Activated CD8-positive, alpha-beta T cell treated with anti-CD3 and anti-CD28 coated beads for 36 hours (primary cell): ENCODE measurements around the gene SLC8A3. TPM values are rescaled to one million over a fixed set of nuclear protein-coding genes. Genes with fewer than 3 reads are reported as not detected.

Experiments used
- ATAC-seq: fragments of 200-7000 bp; cut with Tn5 transposase; one replicate; pipeline ENCODE4 v1.10.0; 2021; ENCODE audit warnings: mild to moderate bottlenecking, moderate library complexity
- CTCF ChIA-PET: fragments of 350-600 bp; sonication (Branson Sonifier 250); formaldehyde crosslinking; loops from one replicate; lab custom pipeline; 2021; ENCODE audit warnings: antibody characterized with exemption; lab: Charles Lee
- POLR2A ChIA-PET: fragments of 350-600 bp; sonication (Branson Sonifier 250); formaldehyde crosslinking; loops from one replicate; lab custom pipeline; 2021; ENCODE audit warnings: antibody characterized with exemption; lab: Charles Lee
- DNase-seq: peaks from one replicate; pipeline ENCODE4 v3.0.0-alpha.2; 2020
- H3K27ac Mint-ChIP-seq: one replicate; pipeline ENCODE4 v1.8.0; 2021; ENCODE audit warnings: mild to moderate bottlenecking, mixed read lengths
- H3K27me3 Mint-ChIP-seq: one replicate; pipeline ENCODE4 v1.8.0; 2021; ENCODE audit warnings: mixed read lengths
- H3K36me3 Mint-ChIP-seq: one replicate; pipeline ENCODE4 v1.8.0; 2021; ENCODE audit warnings: low read depth, mixed read lengths
- H3K4me1 Mint-ChIP-seq: one replicate; pipeline ENCODE4 v1.8.0; 2021; ENCODE audit warnings: low read depth, mixed read lengths
- H3K4me3 Mint-ChIP-seq: one replicate; pipeline ENCODE4 v1.8.0; 2021; ENCODE audit warnings: mild to moderate bottlenecking, moderate library complexity, mixed read lengths
- H3K9me3 Mint-ChIP-seq: one replicate; pipeline ENCODE4 v1.8.0; 2021; ENCODE audit warnings: mixed read lengths
- intact Hi-C: fragments of 100-400 bp; cut with micrococcal nuclease; formaldehyde crosslinking; loops from one replicate; pipeline ENCODE4 v1.10.0; 2022
- total RNA-seq, 2 experiments: library from RNA; stranded (reverse); gene quantifications; one replicate each; pipeline ENCODE4 v1.2.3, GENCODE V29; 2021
- TF ChIP-seq, protein P1 (sequence below): fragments of 200-600 bp; IDR thresholded peaks from one replicate; pipeline ENCODE4 v1.8.0; 2022; ENCODE audit warnings: antibody characterized with exemption, mild to moderate bottlenecking

SLC8A3 gene
- total RNA-seq, 2 experiments from 2014 or later = 0.54 TPM

DNA sequence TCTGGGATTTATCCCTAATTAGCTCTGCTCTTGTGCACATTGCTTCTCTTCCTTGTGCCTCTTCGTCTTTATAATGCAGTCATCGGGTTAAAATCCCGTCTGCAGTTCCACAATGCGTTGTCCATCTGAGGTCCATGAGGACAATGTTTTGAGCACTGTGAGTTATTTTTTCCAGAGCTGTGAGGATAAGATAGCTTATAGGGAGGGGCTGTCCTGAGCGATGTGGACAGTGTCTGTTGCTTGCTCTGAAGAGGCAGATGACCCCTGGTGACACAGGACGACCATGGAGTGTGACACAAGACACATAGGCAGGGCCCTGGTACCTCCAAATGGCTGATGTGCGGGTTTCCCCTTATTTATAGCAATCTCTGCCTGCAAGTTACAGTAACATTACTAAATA lies 177.0 kb downstream of the SLC8A3 start:
- no peaks in the 10 kb centered on the region for H3K36me3 Mint-ChIP-seq
- TF ChIP-seq, protein P1, sequence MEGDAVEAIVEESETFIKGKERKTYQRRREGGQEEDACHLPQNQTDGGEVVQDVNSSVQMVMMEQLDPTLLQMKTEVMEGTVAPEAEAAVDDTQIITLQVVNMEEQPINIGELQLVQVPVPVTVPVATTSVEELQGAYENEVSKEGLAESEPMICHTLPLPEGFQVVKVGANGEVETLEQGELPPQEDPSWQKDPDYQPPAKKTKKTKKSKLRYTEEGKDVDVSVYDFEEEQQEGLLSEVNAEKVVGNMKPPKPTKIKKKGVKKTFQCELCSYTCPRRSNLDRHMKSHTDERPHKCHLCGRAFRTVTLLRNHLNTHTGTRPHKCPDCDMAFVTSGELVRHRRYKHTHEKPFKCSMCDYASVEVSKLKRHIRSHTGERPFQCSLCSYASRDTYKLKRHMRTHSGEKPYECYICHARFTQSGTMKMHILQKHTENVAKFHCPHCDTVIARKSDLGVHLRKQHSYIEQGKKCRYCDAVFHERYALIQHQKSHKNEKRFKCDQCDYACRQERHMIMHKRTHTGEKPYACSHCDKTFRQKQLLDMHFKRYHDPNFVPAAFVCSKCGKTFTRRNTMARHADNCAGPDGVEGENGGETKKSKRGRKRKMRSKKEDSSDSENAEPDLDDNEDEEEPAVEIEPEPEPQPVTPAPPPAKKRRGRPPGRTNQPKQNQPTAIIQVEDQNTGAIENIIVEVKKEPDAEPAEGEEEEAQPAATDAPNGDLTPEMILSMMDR = no peak
- ATAC-seq (no peak), DNase-seq (no peak)
- H3K27me3 Mint-ChIP-seq = peaks cover 14% of the 10 kb centered on the region
- no peaks in the 10 kb centered on the region for H3K4me1 Mint-ChIP-seq
- no peaks in the 10 kb centered on the region for H3K9me3 Mint-ChIP-seq
- ChIA-PET POLR2A (interaction anchor here (0.9 kb wide), 1 partner anchor 8 kb away, joined by 3 read pairs; no protein-coding TSS in a partner anchor), CTCF (interaction anchor here (1.1 to 1.8 kb wide), 4 partner anchors 16 to 557 kb away, joined by 3 to 6 read pairs (median 4); no protein-coding TSS in a partner anchor)
- intact Hi-C loops = no loop called here
- H3K27ac Mint-ChIP-seq = no peak overlapping the region
- H3K4me3 Mint-ChIP-seq = no peak overlapping the region

DNA sequence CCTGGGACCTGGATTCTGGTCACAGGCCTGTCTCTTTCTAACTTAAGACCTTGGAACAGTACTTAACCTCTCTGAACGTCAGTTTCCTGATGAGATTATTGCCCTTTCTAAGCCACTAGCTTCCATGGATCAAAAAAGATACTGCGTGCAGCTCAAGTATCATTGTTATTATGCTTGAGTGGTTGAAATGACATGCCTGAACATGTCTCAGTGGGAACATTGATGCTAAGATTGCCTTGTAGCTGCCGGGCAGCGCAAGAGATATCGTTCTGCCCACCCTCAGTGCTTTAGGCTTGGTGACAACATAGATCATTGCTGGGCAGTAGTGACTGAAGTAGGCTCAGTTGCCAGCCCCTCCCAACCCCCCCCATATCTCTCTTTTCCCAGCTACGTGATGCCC lies 177.7 kb downstream of the SLC8A3 start:
- no peak overlapping the region for H3K27ac Mint-ChIP-seq
- no peak for DNase-seq
- ChIA-PET CTCF (interaction anchor here (1.1 to 1.8 kb wide), 3 partner anchors 17 to 207 kb away, joined by 3 to 6 read pairs (median 4); no protein-coding TSS in a partner anchor), POLR2A (interaction anchor here (0.9 kb wide), 1 partner anchor 8 kb away, joined by 3 read pairs; no protein-coding TSS in a partner anchor)
- H3K36me3 Mint-ChIP-seq = no peaks in the 10 kb centered on the region
- no peak for ATAC-seq
- intact Hi-C loops = no loop called here
- TF ChIP-seq, protein P1 = no peak
- H3K9me3 Mint-ChIP-seq = no peaks in the 10 kb centered on the region
- H3K4me3 Mint-ChIP-seq = no peak overlapping the region
- H3K27me3 Mint-ChIP-seq = peaks cover 14% of the 10 kb centered on the region
- no peaks in the 10 kb centered on the region for H3K4me1 Mint-ChIP-seq

DNA sequence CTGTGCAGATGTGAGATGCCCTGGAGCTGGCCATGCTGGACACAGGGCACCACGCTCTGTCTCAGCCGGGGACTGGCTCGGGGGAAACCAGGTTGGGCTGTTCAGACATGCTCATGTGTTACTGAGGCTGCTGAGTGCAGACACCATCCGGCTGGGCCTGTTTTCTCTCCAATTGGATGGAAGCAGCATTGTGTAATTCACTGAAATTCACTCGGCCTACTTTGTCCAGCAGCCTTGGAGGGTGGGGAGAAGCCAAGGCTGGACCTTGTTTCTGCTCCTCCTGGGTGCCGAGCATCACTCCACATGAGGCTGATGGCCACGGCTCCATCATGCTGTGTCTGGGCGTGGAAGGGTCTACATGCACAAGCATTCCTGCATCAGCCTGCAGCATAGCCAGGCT lies 178.8 kb downstream of the SLC8A3 start:
- CTCF ChIA-PET = no interaction called here

DNA sequence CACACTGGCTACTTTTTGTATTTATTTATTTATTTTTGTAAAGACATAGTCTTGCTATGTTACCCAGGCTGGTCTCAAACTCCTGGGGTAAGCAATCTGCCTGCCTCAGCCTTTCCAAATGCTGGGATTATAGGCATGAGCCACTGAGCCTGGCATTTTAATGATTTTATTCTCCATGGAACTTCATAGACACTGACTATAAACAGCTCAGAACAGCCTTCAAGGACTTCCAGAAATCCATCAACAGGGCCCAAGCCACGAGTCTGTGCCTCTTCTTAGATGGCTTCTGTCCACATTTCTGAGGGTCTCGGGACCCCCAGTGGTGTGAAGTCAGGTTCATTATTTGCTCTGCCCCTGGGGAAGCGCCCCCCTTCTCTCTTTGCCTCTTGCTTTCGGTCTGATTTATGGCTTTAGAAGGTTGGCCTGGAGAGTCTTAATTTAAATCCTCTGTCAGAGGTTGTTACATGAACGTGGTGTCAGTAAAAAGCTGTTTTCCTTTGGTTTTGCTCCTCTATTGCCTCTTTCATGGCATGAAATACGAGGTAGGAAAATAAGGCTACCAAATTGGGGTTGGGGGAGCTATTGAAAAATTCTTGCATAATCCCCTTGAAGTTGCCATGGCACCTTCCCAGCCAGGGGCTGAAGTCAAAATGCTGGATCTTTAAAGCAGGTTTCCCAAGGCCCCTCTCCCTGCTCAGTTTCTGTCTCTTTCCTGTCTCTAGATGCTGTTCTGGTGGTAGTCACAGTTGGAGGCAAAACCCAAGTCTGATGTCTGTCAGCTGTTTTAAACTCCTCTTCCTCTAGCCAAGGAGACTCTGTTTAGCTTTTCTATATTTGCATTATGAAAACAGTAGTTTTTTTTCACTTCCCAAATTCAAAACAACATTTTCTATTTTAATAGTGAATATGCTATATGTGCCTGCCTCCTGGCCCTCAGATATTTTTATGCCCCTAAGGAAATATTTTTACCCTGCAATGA lies 180.2 kb downstream of the SLC8A3 start:
- POLR2A ChIA-PET = interaction anchor here (0.7 kb wide), 1 partner anchor 137 kb away, joined by 3 read pairs; no protein-coding TSS in a partner anchor
- H3K9me3 Mint-ChIP-seq = no peaks in the 10 kb centered on the region
- no peak overlapping the region for H3K4me3 Mint-ChIP-seq
- H3K27ac Mint-ChIP-seq = no peak overlapping the region
- CTCF ChIA-PET = interaction anchor here (3.1 kb wide), 1 partner anchor 19 kb away, joined by 18 read pairs; no protein-coding TSS in a partner anchor
- DNase-seq (no peak), ATAC-seq (no peak)
- H3K4me1 Mint-ChIP-seq = no peaks in the 10 kb centered on the region
- intact Hi-C loops = no loop called here
- TF ChIP-seq, protein P1 = no peak
- no peaks in the 10 kb centered on the region for H3K36me3 Mint-ChIP-seq
- H3K27me3 Mint-ChIP-seq = peaks cover 4% of the 10 kb centered on the region

More for the DNA sequence above, 178.8 kb downstream of the SLC8A3 start:
- H3K36me3 Mint-ChIP-seq = no peaks in the 10 kb centered on the region
- no peak overlapping the region for H3K4me3 Mint-ChIP-seq
- peaks cover 8% of the 10 kb centered on the region for H3K27me3 Mint-ChIP-seq
- no peak for DNase-seq
- intact Hi-C loops = no loop called here
- H3K4me1 Mint-ChIP-seq = no peaks in the 10 kb centered on the region
- POLR2A ChIA-PET = no interaction called here
- TF ChIP-seq, protein P1 = no peak
- ATAC-seq = no peak
- H3K27ac Mint-ChIP-seq = no peak overlapping the region
- H3K9me3 Mint-ChIP-seq = no peaks in the 10 kb centered on the region
